Stimulated activated CD4-positive, alpha-beta T cell treated with anti-CD3 and anti-CD28 coated beads, Interleukin-15, amount 100 ng/mL, for 48 hours (primary cell): Measurements from ENCODE around the gene TNFAIP8L1.
A peak's percentile ranks its signal among the peaks of the same experiment; 100 is the strongest.

ENCODE experiments used
- DNase-seq, 2 donors: peaks; one replicate each; pipeline ENCODE4 v3.0.0-alpha.2; 2020; ENCODE audit warnings: low read depth in 2 of 2

TNFAIP8L1 gene

GRCh38 chr19:4609878-4610511 lies 29.3 kb upstream of the TNFAIP8L1 start:
- DNase-seq = no peak

- DNase-seq = no peak
Measured at GRCh38 chr19:4613254-4613751, 26.0 kb upstream of the TNFAIP8L1 start.

- DNase-seq = no peak
Measured at GRCh38 chr19:4618019-4618418, 21.3 kb upstream of the TNFAIP8L1 start.

GRCh38 chr19:4619668-4620294 lies 19.5 kb upstream of the TNFAIP8L1 start:
- DNase-seq = no peak

GRCh38 chr19:4620675-4621074 lies 18.6 kb upstream of the TNFAIP8L1 start:
- DNase-seq = no peak

GRCh38 chr19:4622695-4623421 lies 16.5 kb upstream of the TNFAIP8L1 start:
- DNase-seq = no peak

GRCh38 chr19:4624301-4624700 lies 15.0 kb upstream of the TNFAIP8L1 start:
- no peak for DNase-seq

- DNase-seq = no peak
Measured at GRCh38 chr19:4624733-4625362, 14.5 kb upstream of the TNFAIP8L1 start.

- DNase-seq = peak; percentile 33 to 38
Measured at GRCh38 chr19:4633140-4633967, 6.0 kb upstream of the TNFAIP8L1 start.

GRCh38 chr19:4635754-4636116 lies 3.6 kb upstream of the TNFAIP8L1 start:
- no peak for DNase-seq

- DNase-seq = peak; percentile 39 to 71
Measured at GRCh38 chr19:4636151-4636717, 3.1 kb upstream of the TNFAIP8L1 start.

GRCh38 chr19:4636761-4637160 lies 2.6 kb upstream of the TNFAIP8L1 start:
- DNase-seq = no peak

GRCh38 chr19:4638317-4638716 lies 999 bp upstream of the TNFAIP8L1 start:
- no peak for DNase-seq

GRCh38 chr19:4639531-4640246 lies 373 bp downstream of the TNFAIP8L1 start:
- no peak for DNase-seq

- DNase-seq = no peak
Measured at GRCh38 chr19:4640247-4641000, 1.1 kb downstream of the TNFAIP8L1 start.

GRCh38 chr19:4641132-4641531 lies 1.8 kb downstream of the TNFAIP8L1 start:
- DNase-seq = no peak

GRCh38 chr19:4642625-4643024 lies 3.3 kb downstream of the TNFAIP8L1 start:
- DNase-seq = no peak

GRCh38 chr19:4645718-4646117 lies 6.4 kb downstream of the TNFAIP8L1 start:
- no peak for DNase-seq

- DNase-seq = no peak
Measured at GRCh38 chr19:4647676-4648644, 8.6 kb downstream of the TNFAIP8L1 start.
